B cell (primary cell): ENCODE results near the gene OLIG2.

Source experiments
- CTCF ChIP-seq: fragments of 200-600 bp; IDR thresholded peaks from one replicate; pipeline ENCODE4 v1.8.0; 2022; ENCODE audit warnings: antibody characterized with exemption, mild to moderate bottlenecking
- EZH2 ChIP-seq: IDR thresholded peaks from 2 replicates; pipeline ENCODE4 v1.6.1; 2012; ENCODE audit warnings: borderline replicate concordance, low read depth, mild to moderate bottlenecking, moderate library complexity, low read length; ENCODE audit not compliant: insufficient read depth, poor library complexity, severe bottlenecking

GRCh38 chr21:33028287-33028670 lies 2.5 kb downstream of the OLIG2 start:
- TF ChIP-seq CTCF: no peak
- no peak for TF ChIP-seq EZH2
